Psoas muscle (tissue), 8 donors: ENCODE measurements around the gene COASY. TPM values are rescaled to one million over a fixed set of nuclear protein-coding genes. Genes with fewer than 3 reads are reported as not detected.
"Not testable (repeated sequence)": the region's sequence is repeated elsewhere in the genome, so short reads cannot be mapped to it uniquely, and the experiment has no call there.

ENCODE experiments used
- ATAC-seq, 4 donors: fragments of 200-7000 bp; cut with Tn5 transposase; one replicate each; pipeline ENCODE4 v1.9.1; 2020; ENCODE audit warnings: moderate library complexity in 3 of 4, mild to moderate bottlenecking in 2 of 4
- DNase-seq, 2 donors: peaks; one replicate each; pipeline ENCODE4 v3.0.0-alpha.2; 2020
- H3K27ac ChIP-seq: fragments of 200-600 bp; one replicate; pipeline ENCODE4 v1.8.0; 2022
- H3K27me3 ChIP-seq, 3 donors: fragments of 200-600 bp in 1 of 3; one replicate each; pipeline versions ENCODE4 v1.6.1 to v1.8.0; 2013 to 2022; ENCODE audit warnings: low read length in 2 of 3, mild to moderate bottlenecking in 2 of 3, moderate library complexity in 1 of 3; ENCODE audit not compliant: insufficient read depth in 3 of 3
- H3K36me3 ChIP-seq, 2 donors: fragments of 200-600 bp in 1 of 2; one replicate each; pipeline versions ENCODE4 v1.6.1 to v1.8.0; 2013 to 2022; ENCODE audit warnings: low read depth in 1 of 2, mild to moderate bottlenecking in 1 of 2, moderate library complexity in 1 of 2; ENCODE audit not compliant: insufficient read depth in 1 of 2
- H3K4me1 ChIP-seq: fragments of 200-600 bp; one replicate; pipeline ENCODE4 v1.8.0; 2022
- H3K4me3 ChIP-seq: fragments of 200-600 bp; one replicate; pipeline ENCODE4 v1.8.0; 2022; ENCODE audit warnings: mild to moderate bottlenecking
- H3K9me3 ChIP-seq: fragments of 200-600 bp; one replicate; pipeline ENCODE4 v1.8.0; 2022
- CTCF ChIP-seq: fragments of 200-600 bp; IDR thresholded peaks from one replicate; pipeline ENCODE4 v1.8.0; 2022; ENCODE audit warnings: antibody characterized with exemption
- WGBS, 3 donors: extraction: QIAGEN DNeasy Blood & Tissue Kit; methylation state at CpG; one replicate each; pipeline versions ENCODE4 v1.1.6 to v1.1.7; 2013; 5-methylcytosine and 5-hydroxymethylcytosine counted together
- intact Hi-C, 2 donors: fragments of 100-400 bp; cut with DNase I; formaldehyde crosslinking; loops; one replicate each; pipeline versions ENCODE4 v1.11.0 to v1.14.2; 2022
- polyA plus RNA-seq, 3 donors: library from polyadenylated mRNA; stranded (reverse); fragments of 200-250 nt; gene quantifications; one replicate each; pipeline ENCODE4 v1.2.3, GENCODE V29; 2013
- total RNA-seq, 4 donors: library from RNA; stranded (reverse); fragmentation: NEBNext Ultra II Directional in 2 of 4; extraction: Animal tissue kit (Norgen Biotek cat#: 25700) in 2 of 4; gene quantifications; one replicate each; pipeline versions ENCODE4 v1.2.1 to v1.2.4, GENCODE V29; 2021 to 2023
- donor health status: healthy with polysubstance abuse.
- donor health status: DM: no; HTN: no; CAD: no; lungs with moderate emphysema.
- donor health status: Bipolar disorder and iron deficiency.
- donor health status: healthy.
- donor health status: DM: yes; HTN: yes; CAD: no.
- donor health status: DM: no; HTN: no; CAD: no.
- donor health status: DM: no; HTN: no; CAD: no.
- donor health status: DM: yes; HTN: yes; CAD: no.

COASY gene
- total and polyA plus RNA-seq, 7 donors, result 31.6 to 141 (median 41.0) TPM

- intact Hi-C loops, result no loop called here
- no peak for TF ChIP-seq CTCF
- WGBS, 3 donors, result 39 to 49% (median 43%) methylated on average over 38 to 39 of the region's 39 CpGs
- Histone ChIP-seq H3K27me3 (no peaks in the 10 kb centered on the region), H3K9me3 (no peaks in the 10 kb centered on the region), H3K4me3 (peak overlapping the region; percentile 15), H3K36me3 (peaks cover 0 to 55% of the 10 kb centered on the region in 2 donors), H3K4me1 (peaks cover 15% of the 10 kb centered on the region), H3K27ac (peak overlapping the region; percentile 80)
- ATAC-seq (peak; percentile 48 to 71 (median 61)), DNase-seq (peak in 1 of 2 donors; percentile 71)
Observed at GRCh38 chr17:42543190-42544079, 18.5 kb upstream of the COASY start.

- intact Hi-C loops, result no loop called here
- peak overlapping the region; percentile 36 for H3K27ac ChIP-seq
- no peaks in the 10 kb centered on the region for H3K9me3 ChIP-seq
- no peak for TF ChIP-seq CTCF
- DNase-seq, result peak in 1 of 2 donors; percentile 0
- peaks cover 15% of the 10 kb centered on the region for H3K4me1 ChIP-seq
- no peak overlapping the region for H3K4me3 ChIP-seq
- 53 to 61% (median 55%) methylated on average over 8 of the region's 8 CpGs for WGBS, 3 donors
- peaks cover 0 to 41% of the 10 kb centered on the region in 2 donors for H3K36me3 ChIP-seq
- ATAC-seq, result no peak
- no peaks in the 10 kb centered on the region for H3K27me3 ChIP-seq
Observed at GRCh38 chr17:42544874-42545283, 17.1 kb upstream of the COASY start.

GRCh38 chr17:42545755-42546505 lies 16.0 kb upstream of the COASY start:
- ATAC-seq, H3K4me3 ChIP-seq, H3K27ac ChIP-seq, H3K9me3 ChIP-seq, intact Hi-C loops, H3K27me3 ChIP-seq: not testable (repeated sequence)
- Histone ChIP-seq H3K36me3 (peaks cover 0 to 31% of the 10 kb centered on the region in 2 donors), H3K4me1 (peaks cover 15% of the 10 kb centered on the region)
- peak in 1 of 2 donors; percentile 1 for DNase-seq
- WGBS, 3 donors, result 77 to 82% (median 81%) methylated on average over 7 to 9 of the region's 9 CpGs

GRCh38 chr17:42547001-42547461 lies 14.9 kb upstream of the COASY start:
- intact Hi-C loops, result no loop called here
- no peak for TF ChIP-seq CTCF
- H3K27ac ChIP-seq, result no peak overlapping the region
- H3K4me3 ChIP-seq, result no peak overlapping the region
- H3K4me1 ChIP-seq, result peaks cover 15% of the 10 kb centered on the region
- no peaks in the 10 kb centered on the region for H3K27me3 ChIP-seq
- no peaks in the 10 kb centered on the region for H3K9me3 ChIP-seq
- ATAC-seq (no peak), DNase-seq (no peak)
- 57 to 66% (median 65%) methylated on average over 20 to 23 of the region's 23 CpGs for WGBS, 3 donors
- H3K36me3 ChIP-seq, result peaks cover 0 to 20% of the 10 kb centered on the region in 2 donors

- peaks cover 0 to 13% of the 10 kb centered on the region in 2 donors for H3K36me3 ChIP-seq
- H3K27ac ChIP-seq, result no peak overlapping the region
- no peaks in the 10 kb centered on the region for H3K9me3 ChIP-seq
- H3K4me3 ChIP-seq, result no peak overlapping the region
- DNase-seq (peak in 1 of 2 donors; percentile 55), ATAC-seq (peak in 1 of 4 donors; percentile 38)
- no peak for TF ChIP-seq CTCF
- intact Hi-C loops, result no loop called here
- no peaks in the 10 kb centered on the region for H3K27me3 ChIP-seq
- WGBS, 3 donors, result 57 to 66% (median 59%) methylated on average over 14 of the region's 14 CpGs
- H3K4me1 ChIP-seq, result peaks cover 15% of the 10 kb centered on the region
Observed at GRCh38 chr17:42547698-42548069, 14.3 kb upstream of the COASY start.
